ENCODE data around the gene PRDM16.

PRDM16 gene

DNA sequence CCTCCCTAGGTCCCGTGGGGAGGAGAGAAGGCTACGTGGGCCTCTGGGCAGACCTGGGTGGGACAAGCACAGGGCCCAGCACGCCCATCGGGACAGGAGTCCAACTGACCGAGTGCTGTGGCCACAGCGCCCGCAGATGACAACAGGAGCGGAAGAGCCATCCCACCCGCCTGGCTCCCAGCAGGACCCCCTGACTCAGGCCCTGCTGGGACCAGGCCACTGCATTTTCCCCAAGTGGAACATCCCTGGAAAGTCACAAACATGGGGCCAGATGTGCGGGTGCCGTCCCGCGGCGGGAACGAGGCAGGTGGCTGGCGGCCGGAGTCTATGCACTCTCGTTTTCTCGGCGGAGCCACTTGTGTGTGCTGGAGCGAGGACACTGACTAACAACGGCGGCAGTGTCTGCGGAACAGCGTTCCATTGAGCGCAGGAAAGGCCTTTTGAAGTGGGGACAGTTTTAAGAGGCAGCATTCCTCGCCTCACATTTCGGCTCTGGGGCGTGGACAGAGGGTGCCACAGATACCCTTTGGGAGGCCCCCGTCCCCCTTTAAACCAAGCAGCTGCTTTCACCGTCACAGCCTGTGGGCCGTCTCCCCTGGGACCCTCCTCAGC, 291.7 kb downstream of the PRDM16 start:
- H3K4me3 ChIP-seq (ENCODE audit: low read depth, low read length): no peak overlapping the region
- TF ChIP-seq, protein P1, sequence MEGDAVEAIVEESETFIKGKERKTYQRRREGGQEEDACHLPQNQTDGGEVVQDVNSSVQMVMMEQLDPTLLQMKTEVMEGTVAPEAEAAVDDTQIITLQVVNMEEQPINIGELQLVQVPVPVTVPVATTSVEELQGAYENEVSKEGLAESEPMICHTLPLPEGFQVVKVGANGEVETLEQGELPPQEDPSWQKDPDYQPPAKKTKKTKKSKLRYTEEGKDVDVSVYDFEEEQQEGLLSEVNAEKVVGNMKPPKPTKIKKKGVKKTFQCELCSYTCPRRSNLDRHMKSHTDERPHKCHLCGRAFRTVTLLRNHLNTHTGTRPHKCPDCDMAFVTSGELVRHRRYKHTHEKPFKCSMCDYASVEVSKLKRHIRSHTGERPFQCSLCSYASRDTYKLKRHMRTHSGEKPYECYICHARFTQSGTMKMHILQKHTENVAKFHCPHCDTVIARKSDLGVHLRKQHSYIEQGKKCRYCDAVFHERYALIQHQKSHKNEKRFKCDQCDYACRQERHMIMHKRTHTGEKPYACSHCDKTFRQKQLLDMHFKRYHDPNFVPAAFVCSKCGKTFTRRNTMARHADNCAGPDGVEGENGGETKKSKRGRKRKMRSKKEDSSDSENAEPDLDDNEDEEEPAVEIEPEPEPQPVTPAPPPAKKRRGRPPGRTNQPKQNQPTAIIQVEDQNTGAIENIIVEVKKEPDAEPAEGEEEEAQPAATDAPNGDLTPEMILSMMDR (IDR thresholded peaks at IDR 0.05; ENCODE audit: borderline replicate concordance, insufficient read depth, low read depth, low read length): no peak

DNA sequence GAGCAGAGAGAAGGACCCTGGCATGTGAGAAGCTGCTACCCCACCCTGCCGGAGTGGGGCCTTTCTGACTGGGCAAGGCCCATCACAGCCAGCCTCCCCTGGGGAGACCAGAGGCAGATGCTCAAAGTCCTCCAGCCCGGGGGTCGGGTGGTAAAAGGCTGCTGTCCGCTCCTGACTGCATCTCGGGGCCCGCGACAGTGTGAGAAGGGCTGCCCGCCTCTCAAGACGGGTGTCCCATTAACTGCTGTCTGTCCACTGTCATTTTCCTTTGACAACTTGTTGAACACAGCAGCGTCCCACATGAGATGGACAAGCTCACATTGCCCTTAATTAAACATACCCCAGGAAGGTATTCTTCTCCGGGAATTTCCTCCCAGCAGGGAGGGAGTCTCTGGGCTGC, 294.0 kb downstream of the PRDM16 start:
- no peak overlapping the region for H3K4me3 ChIP-seq (ENCODE audit: low read depth, low read length)
- TF ChIP-seq, protein P1 (IDR thresholded peaks at IDR 0.05; ENCODE audit: borderline replicate concordance, insufficient read depth, low read depth, low read length): no peak

DNA sequence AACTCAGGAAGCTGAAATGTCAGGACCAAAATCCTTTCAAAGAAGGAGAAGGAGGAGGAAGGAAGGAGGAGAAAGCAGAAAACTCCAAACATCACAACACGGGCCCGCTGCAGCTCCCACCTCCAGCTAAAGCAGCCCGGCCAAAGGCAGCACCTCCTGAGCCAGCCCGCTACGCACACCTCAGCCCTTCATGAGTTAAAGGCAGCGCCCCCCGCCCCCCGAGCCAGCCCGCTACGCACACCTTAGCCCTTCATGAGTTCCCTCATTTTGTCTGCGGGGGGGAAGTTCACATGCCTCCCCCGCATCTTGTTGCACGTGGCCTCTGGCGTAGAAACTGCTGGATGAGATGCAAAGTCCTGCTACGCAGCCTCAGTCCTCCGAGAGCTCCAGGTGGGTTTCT, 294.8 kb downstream of the PRDM16 start:
- TF ChIP-seq, protein P1 (IDR thresholded peaks at IDR 0.05; ENCODE audit: borderline replicate concordance, insufficient read depth, low read depth, low read length): no peak
- no peak overlapping the region for H3K4me3 ChIP-seq (ENCODE audit: low read depth, low read length)

DNA sequence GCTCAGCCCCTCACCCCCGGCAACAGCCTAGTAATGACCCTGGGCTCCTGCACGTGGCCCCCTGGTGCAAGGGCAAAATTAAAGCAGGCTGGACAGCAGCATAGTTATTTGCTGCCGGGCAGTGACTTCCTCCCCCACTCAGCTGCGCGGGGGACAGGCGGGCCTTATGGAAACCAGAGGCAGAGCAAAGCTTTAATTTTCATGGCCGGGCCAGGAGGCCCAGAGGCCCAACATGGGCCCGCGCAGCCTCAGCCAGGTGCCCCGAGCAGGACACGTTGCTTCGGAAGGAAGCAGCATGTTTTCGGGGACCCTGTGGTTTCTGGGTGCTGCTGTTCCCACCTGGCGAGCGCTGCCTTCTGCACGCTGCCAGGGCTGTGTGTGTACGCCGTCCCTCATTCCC, 295.5 kb downstream of the PRDM16 start:
- no peak overlapping the region for H3K4me3 ChIP-seq (ENCODE audit: low read depth, low read length)
- TF ChIP-seq, protein P1 (IDR thresholded peaks at IDR 0.05; ENCODE audit: borderline replicate concordance, insufficient read depth, low read depth, low read length): no peak

DNA sequence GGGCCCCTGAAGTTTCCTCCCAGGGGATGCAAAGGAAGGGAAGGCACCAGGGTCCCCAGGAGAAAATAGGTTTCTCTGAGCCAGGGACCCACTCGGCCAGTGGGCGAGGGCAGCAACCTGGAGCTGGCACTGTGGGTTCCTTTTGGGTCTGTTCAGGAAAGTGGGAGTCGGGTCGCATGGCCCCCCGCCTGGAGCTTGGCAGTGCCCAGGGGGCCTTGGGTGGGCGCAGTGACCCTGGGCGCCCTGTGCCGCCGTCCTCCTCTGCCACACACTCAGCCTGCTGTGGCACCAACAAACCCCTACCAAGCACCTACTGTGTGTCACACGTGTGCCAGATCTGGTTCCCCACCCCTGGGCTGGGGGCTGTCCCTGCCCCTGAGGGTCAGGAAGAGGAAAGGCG, 296.0 kb downstream of the PRDM16 start:
- no peak overlapping the region for H3K4me3 ChIP-seq (ENCODE audit: low read depth, low read length)
- TF ChIP-seq, protein P1 (IDR thresholded peaks at IDR 0.05; ENCODE audit: borderline replicate concordance, insufficient read depth, low read depth, low read length): no peak

DNA sequence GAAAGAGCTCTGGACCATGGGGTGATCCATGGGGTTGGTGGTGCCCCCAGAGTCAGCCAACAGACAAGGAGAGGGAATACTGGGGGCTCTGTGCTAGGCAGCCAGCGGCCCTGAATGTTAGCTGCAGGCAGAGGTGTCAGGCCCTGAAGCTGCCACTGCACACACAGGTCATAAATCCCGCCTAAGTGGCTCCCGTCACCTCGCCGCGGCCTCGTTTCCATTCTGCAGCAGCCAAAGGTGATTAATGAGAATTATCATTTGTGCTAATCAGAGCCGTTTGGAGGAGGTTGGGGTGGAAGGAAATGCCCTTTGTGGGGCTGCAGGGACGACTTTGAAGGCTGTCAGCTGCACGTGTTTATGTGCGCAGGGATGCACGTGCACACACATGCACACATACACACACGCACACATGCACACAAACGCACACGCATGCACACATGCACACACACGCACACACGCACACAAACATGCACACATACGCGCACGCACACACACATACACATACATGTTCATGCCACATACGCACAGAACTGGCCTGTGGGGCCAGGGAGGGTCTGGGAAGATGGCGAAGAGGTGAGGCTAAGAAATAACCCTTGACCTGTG, 296.6 kb downstream of the PRDM16 start:
- H3K4me3 ChIP-seq (ENCODE audit: low read depth, low read length): no peak overlapping the region
- TF ChIP-seq, protein P1 (IDR thresholded peaks at IDR 0.05; ENCODE audit: borderline replicate concordance, insufficient read depth, low read depth, low read length): no peak

All from GM12875 (cell line).